WTC11 (cell line): ENCODE results near the gene CYSTM1.

ENCODE experiments used
- CREB1 ChIP-seq: sonication (generic); formaldehyde crosslinking; IDR thresholded peaks from 2 replicates; pipeline ENCODE4 v1.8.0; 2023; ENCODE audit warnings: mild to moderate bottlenecking, missing genetic modification reagents
- FOXJ3 ChIP-seq: sonication (generic); formaldehyde crosslinking; IDR thresholded peaks from 2 replicates; pipeline ENCODE4 v1.9.0; 2021; ENCODE audit warnings: missing genetic modification reagents, mild to moderate bottlenecking, borderline replicate concordance
- IRF1 ChIP-seq: sonication (generic); formaldehyde crosslinking; IDR thresholded peaks from 2 replicates; pipeline ENCODE4 v1.8.0; 2023; ENCODE audit warnings: missing genetic modification reagents
- RORB ChIP-seq: fragments of 250-450 bp; sonication (Bioruptor Pico); IDR thresholded peaks from 2 replicates; pipeline ENCODE4 v1.9.0; 2021; ENCODE audit warnings: mild to moderate bottlenecking
- TEAD1 ChIP-seq: sonication (generic); formaldehyde crosslinking; IDR thresholded peaks from 2 replicates; pipeline ENCODE4 v1.8.0; 2022; ENCODE audit warnings: mild to moderate bottlenecking, missing genetic modification reagents
- TP53 ChIP-seq: sonication (generic); formaldehyde crosslinking; IDR thresholded peaks from 2 replicates; pipeline ENCODE4 v1.8.1; 2023; ENCODE audit warnings: mild to moderate bottlenecking, missing genetic modification reagents
- ZNF532 ChIP-seq: fragments of 250-450 bp; sonication (Bioruptor Pico); IDR thresholded peaks from 2 replicates; pipeline ENCODE4 v1.9.0; 2021; ENCODE audit warnings: mild to moderate bottlenecking, borderline replicate concordance
- TF ChIP-seq, protein P1 (sequence below): fragments of 200-600 bp; IDR thresholded peaks from 2 replicates; pipeline ENCODE4 v1.8.0; 2022; ENCODE audit warnings: antibody characterized with exemption
- TF ChIP-seq, protein P2 (sequence below): sonication (generic); formaldehyde crosslinking; IDR thresholded peaks from 2 replicates; pipeline ENCODE4 v1.8.1; 2023; ENCODE audit warnings: mild to moderate bottlenecking, missing genetic modification reagents, borderline replicate concordance
- TF ChIP-seq, protein P3 (sequence below): fragments of 250-450 bp; sonication (Bioruptor Pico); IDR thresholded peaks from 2 replicates; pipeline ENCODE4 v1.8.0; 2021; ENCODE audit warnings: mild to moderate bottlenecking
- TF ChIP-seq, protein P4 (sequence below): fragments of 250-450 bp; sonication (Bioruptor Pico); IDR thresholded peaks from 2 replicates; pipeline ENCODE4 v1.9.0; 2021; ENCODE audit warnings: moderate library complexity, mild to moderate bottlenecking, inconsistent platforms, borderline replicate concordance
- TF ChIP-seq, protein P5 (sequence below): fragments of 250-450 bp; sonication (Bioruptor Pico); conservative IDR thresholded peaks from 2 replicates; pipeline ENCODE4 v1.9.0; 2021; ENCODE audit warnings: mild to moderate bottlenecking
- TF ChIP-seq, protein P6 (sequence below): sonication (generic); formaldehyde crosslinking; IDR thresholded peaks from 2 replicates; pipeline ENCODE4 v1.8.1; 2022; ENCODE audit warnings: low read depth, missing genetic modification reagents, borderline replicate concordance
- TF ChIP-seq, protein P7 (sequence below): sonication (generic); formaldehyde crosslinking; IDR thresholded peaks from 2 replicates; pipeline ENCODE4 v1.8.1; 2022; ENCODE audit warnings: missing genetic modification reagents, borderline replicate concordance

DNA sequence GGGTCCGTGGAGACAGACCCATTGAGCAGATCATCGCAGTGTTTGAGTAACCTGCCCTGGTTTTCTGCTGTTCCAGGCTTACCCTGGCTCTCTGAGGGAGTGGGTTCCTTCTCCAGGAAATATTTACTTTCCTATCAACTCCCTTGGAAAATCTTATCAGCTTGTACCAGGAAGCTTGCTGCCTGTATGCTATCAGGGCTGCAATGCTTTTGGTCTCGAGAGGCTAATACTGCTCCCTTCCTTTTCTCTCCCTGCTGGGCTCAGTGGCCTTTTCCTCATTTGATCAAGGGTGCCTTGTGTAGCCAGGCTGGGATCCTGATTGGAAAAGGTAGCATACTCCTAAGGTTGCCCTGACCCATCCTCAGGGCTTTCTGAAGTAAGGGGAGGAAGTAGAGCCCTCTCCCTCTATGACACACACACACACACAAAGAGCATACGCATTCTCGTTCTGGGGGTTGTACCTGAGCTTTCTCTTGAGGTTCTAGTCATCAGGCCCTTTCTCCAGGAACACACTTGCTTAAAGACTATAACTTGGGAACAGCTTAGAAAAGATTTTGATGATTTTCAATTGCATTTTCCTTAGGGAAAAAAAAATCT, 41.6 kb downstream of the CYSTM1 start:
- TF ChIP-seq, protein P1, sequence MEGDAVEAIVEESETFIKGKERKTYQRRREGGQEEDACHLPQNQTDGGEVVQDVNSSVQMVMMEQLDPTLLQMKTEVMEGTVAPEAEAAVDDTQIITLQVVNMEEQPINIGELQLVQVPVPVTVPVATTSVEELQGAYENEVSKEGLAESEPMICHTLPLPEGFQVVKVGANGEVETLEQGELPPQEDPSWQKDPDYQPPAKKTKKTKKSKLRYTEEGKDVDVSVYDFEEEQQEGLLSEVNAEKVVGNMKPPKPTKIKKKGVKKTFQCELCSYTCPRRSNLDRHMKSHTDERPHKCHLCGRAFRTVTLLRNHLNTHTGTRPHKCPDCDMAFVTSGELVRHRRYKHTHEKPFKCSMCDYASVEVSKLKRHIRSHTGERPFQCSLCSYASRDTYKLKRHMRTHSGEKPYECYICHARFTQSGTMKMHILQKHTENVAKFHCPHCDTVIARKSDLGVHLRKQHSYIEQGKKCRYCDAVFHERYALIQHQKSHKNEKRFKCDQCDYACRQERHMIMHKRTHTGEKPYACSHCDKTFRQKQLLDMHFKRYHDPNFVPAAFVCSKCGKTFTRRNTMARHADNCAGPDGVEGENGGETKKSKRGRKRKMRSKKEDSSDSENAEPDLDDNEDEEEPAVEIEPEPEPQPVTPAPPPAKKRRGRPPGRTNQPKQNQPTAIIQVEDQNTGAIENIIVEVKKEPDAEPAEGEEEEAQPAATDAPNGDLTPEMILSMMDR = no peak
- TF ChIP-seq TP53 (CRISPR knock-in tag) (no peak), IRF1 (CRISPR knock-in tag) (no peak), FOXJ3 (CRISPR knock-in tag) (no peak), RORB (CRISPR knock-in tag) (no peak), ZNF532 (CRISPR knock-in tag) (no peak), TEAD1 (CRISPR knock-in tag) (no peak), CREB1 (CRISPR knock-in tag) (no peak)
- TF ChIP-seq, protein P2, sequence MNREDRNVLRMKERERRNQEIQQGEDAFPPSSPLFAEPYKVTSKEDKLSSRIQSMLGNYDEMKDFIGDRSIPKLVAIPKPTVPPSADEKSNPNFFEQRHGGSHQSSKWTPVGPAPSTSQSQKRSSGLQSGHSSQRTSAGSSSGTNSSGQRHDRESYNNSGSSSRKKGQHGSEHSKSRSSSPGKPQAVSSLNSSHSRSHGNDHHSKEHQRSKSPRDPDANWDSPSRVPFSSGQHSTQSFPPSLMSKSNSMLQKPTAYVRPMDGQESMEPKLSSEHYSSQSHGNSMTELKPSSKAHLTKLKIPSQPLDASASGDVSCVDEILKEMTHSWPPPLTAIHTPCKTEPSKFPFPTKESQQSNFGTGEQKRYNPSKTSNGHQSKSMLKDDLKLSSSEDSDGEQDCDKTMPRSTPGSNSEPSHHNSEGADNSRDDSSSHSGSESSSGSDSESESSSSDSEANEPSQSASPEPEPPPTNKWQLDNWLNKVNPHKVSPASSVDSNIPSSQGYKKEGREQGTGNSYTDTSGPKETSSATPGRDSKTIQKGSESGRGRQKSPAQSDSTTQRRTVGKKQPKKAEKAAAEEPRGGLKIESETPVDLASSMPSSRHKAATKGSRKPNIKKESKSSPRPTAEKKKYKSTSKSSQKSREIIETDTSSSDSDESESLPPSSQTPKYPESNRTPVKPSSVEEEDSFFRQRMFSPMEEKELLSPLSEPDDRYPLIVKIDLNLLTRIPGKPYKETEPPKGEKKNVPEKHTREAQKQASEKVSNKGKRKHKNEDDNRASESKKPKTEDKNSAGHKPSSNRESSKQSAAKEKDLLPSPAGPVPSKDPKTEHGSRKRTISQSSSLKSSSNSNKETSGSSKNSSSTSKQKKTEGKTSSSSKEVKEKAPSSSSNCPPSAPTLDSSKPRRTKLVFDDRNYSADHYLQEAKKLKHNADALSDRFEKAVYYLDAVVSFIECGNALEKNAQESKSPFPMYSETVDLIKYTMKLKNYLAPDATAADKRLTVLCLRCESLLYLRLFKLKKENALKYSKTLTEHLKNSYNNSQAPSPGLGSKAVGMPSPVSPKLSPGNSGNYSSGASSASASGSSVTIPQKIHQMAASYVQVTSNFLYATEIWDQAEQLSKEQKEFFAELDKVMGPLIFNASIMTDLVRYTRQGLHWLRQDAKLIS (CRISPR knock-in tag) = no peak
- TF ChIP-seq, protein P3, sequence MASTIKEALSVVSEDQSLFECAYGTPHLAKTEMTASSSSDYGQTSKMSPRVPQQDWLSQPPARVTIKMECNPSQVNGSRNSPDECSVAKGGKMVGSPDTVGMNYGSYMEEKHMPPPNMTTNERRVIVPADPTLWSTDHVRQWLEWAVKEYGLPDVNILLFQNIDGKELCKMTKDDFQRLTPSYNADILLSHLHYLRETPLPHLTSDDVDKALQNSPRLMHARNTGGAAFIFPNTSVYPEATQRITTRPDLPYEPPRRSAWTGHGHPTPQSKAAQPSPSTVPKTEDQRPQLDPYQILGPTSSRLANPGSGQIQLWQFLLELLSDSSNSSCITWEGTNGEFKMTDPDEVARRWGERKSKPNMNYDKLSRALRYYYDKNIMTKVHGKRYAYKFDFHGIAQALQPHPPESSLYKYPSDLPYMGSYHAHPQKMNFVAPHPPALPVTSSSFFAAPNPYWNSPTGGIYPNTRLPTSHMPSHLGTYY (CRISPR knock-in tag) = no peak
- TF ChIP-seq, protein P4, sequence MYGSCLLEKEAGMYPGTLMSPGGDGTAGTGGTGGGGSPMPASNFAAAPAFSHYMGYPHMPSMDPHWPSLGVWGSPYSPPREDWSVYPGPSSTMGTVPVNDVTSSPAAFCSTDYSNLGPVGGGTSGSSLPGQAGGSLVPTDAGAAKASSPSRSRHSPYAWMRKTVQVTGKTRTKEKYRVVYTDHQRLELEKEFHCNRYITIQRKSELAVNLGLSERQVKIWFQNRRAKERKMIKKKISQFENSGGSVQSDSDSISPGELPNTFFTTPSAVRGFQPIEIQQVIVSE (CRISPR knock-in tag) = no peak
- TF ChIP-seq, protein P5, sequence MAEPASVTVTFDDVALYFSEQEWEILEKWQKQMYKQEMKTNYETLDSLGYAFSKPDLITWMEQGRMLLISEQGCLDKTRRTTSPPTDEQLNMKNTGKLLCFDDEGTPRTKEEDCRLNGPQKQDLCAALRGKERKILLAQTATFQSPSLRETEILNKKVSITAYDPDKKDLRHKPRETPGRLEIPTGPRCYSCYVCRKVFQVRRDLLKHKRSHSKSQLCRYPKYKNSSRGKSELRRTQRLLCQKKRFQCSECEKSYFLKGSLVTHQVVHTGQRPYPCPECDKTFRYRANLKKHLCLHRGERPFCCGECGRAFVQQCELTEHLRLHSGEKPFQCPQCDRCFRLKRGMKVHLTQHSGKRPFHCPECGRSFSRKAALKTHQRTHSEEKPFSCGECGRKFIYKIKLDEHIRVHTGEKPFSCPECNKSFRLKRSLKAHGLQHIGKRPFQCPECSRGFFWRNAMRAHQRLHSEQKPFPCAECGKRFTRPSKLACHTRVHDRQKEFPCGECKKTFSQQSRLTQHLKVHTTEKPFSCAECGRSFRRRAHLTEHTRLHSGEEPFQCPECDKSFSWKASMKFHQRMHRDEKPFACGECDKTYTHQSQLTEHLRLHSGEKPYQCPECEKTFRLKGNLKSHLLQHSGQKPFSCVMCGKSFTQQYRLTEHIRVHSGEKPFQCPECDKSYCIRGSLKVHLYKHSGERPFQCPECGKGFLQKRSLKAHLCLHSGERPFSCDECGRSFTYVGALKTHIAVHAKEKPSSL (CRISPR knock-in tag) = no peak
- TF ChIP-seq, protein P6, sequence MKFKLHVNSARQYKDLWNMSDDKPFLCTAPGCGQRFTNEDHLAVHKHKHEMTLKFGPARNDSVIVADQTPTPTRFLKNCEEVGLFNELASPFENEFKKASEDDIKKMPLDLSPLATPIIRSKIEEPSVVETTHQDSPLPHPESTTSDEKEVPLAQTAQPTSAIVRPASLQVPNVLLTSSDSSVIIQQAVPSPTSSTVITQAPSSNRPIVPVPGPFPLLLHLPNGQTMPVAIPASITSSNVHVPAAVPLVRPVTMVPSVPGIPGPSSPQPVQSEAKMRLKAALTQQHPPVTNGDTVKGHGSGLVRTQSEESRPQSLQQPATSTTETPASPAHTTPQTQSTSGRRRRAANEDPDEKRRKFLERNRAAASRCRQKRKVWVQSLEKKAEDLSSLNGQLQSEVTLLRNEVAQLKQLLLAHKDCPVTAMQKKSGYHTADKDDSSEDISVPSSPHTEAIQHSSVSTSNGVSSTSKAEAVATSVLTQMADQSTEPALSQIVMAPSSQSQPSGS (CRISPR knock-in tag) = no peak
- TF ChIP-seq, protein P7, sequence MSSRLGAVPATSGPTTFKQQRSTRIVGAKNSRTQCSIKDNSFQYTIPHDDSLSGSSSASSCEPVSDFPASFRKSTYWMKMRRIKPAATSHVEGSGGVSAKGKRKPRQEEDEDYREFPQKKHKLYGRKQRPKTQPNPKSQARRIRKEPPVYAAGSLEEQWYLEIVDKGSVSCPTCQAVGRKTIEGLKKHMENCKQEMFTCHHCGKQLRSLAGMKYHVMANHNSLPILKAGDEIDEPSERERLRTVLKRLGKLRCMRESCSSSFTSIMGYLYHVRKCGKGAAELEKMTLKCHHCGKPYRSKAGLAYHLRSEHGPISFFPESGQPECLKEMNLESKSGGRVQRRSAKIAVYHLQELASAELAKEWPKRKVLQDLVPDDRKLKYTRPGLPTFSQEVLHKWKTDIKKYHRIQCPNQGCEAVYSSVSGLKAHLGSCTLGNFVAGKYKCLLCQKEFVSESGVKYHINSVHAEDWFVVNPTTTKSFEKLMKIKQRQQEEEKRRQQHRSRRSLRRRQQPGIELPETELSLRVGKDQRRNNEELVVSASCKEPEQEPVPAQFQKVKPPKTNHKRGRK = no peak
